ENCODE results near the gene ZP1. TPM values are rescaled to one million over a fixed set of nuclear protein-coding genes. Genes with fewer than 3 reads are reported as not detected.
A peak's percentile ranks its signal among the peaks of the same experiment; 100 is the strongest.

Gene ZP1
- total and polyA plus RNA-seq, 2 of the 13 experiments (the other 11 are each of a cell fraction or from before 2014, with no cell fraction given), result 0.16 TPM; not detected in 1

- no peak for TF ChIP-seq BCLAF1 (IDR thresholded peaks at IDR 0.05)
- TF ChIP-seq SYNCRIP (IDR thresholded peaks at IDR 0.05; ENCODE audit: insufficient read depth, low read depth, low read length), result no peak
- TF ChIP-seq IKZF1 (IDR thresholded peaks at IDR 0.05), result no peak
- no peak for TF ChIP-seq CBX2 (IDR thresholded peaks at IDR 0.05; ENCODE audit: low read depth, low read length)
- no peak for TF ChIP-seq CBX2 (CRISPR knock-in tag; IDR thresholded peaks at IDR 0.05; ENCODE audit: low read depth)
- TF ChIP-seq ZNF740 (CRISPR knock-in tag; IDR thresholded peaks at IDR 0.05), result no peak
- TF ChIP-seq IRF2 (CRISPR knock-in tag; IDR thresholded peaks at IDR 0.05), result peak; percentile 55; the same call in 1 of the 2 replicates
- no peak for TF ChIP-seq ZNF12 (CRISPR knock-in tag; IDR thresholded peaks at IDR 0.05)
- TF ChIP-seq ASH2L (IDR thresholded peaks at IDR 0.05; ENCODE audit: insufficient read length, low read depth, low read length), result peak; percentile 52
- no peak for TF ChIP-seq ZNF318 (CRISPR knock-in tag; IDR thresholded peaks at IDR 0.05)
- no peak for TF ChIP-seq GTF2F1 (IDR thresholded peaks at IDR 0.05; ENCODE audit: low read length)
- no peak for TF ChIP-seq FOSL2 (CRISPR knock-in tag; IDR thresholded peaks at IDR 0.05)
- no peak for TF ChIP-seq ADNP (CRISPR knock-in tag; IDR thresholded peaks at IDR 0.05)
- TF ChIP-seq GZF1 (CRISPR knock-in tag; IDR thresholded peaks at IDR 0.05), result 0 out of 2 replicates have a peak, but pooled peaks have one; percentile 37
- no peak for TF ChIP-seq POGK (CRISPR knock-in tag; conservative IDR thresholded peaks at IDR 0.05)
- no peak for TF ChIP-seq ZNF562 (CRISPR knock-in tag; IDR thresholded peaks at IDR 0.05; ENCODE audit: borderline replicate concordance)
Measured at GRCh38 chr11:60913793-60914632, 46.7 kb downstream of the ZP1 start, which contains the start of gene TMEM109 (continued).
